Effector memory CD4-positive, alpha-beta T cell (primary cell): Measurements from ENCODE around the gene GLIS2.
A peak's percentile ranks its signal among the peaks of the same experiment; 100 is the strongest.

Source experiments
- DNase-seq, 3 donors: peaks; one replicate each; pipeline ENCODE4 v3.0.0-alpha.2; 2020
- H3K27ac ChIP-seq: 2 replicates; pipeline ENCODE4 v1.7.0; 2013; ENCODE audit warnings: mild to moderate bottlenecking, low read length, moderate library complexity; ENCODE audit not compliant: insufficient read depth, poor library complexity, severe bottlenecking
- H3K27me3 ChIP-seq: replicated peaks from 2 replicates; pipeline ENCODE4 v1.7.0; 2013; ENCODE audit warnings: mild to moderate bottlenecking, low read length; ENCODE audit not compliant: insufficient read depth, control insufficient read depth, poor library complexity, severe bottlenecking
- H3K36me3 ChIP-seq: 2 replicates; pipeline ENCODE4 v1.7.0; 2013; ENCODE audit warnings: mild to moderate bottlenecking, low read length, moderate library complexity; ENCODE audit not compliant: control insufficient read depth, insufficient read depth
- H3K4me1 ChIP-seq: 2 replicates; pipeline ENCODE4 v1.7.0; 2013; ENCODE audit warnings: low read length, mild to moderate bottlenecking; ENCODE audit not compliant: control insufficient read depth, insufficient read depth, poor library complexity, severe bottlenecking
- H3K4me3 ChIP-seq: 2 replicates; pipeline ENCODE4 v1.7.0; 2013; ENCODE audit warnings: low read length, low read depth, mild to moderate bottlenecking; ENCODE audit not compliant: insufficient read depth, poor library complexity, severe bottlenecking
- H3K9me3 ChIP-seq: 2 replicates; pipeline ENCODE4 v1.7.0; 2013; ENCODE audit warnings: mild to moderate bottlenecking, low read length, moderate library complexity; ENCODE audit not compliant: control insufficient read depth

GLIS2 gene

DNA sequence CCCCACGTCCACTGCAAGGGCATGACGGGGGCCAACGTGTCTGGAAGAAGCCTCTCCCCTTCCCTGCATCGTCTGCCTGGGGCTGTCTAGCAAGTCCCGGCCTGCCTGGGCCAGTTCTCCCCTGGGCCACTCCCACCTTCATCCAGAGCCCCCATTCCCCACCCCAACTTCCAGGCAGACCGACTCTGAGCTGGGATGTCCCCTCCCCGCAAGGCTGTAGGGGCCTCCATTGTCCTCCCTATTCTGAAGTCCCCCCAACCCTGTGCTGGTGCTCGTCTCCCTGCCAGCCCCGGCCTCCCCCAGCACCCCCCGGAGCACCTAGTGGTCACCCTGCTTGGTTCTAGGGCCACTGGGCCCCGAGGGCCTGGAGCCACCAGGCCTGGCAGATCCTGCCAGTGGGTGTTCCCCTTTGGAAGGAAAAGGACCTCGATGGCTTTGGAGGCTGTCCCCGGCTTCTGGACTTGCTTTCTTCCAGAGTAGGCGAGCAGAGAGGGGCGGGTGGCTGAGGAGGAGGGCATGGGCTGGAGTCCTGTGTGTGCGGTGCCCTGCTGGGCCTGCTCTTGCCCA, 4.8 kb downstream of the GLIS2 start:
- peaks cover 17% of the 10 kb centered on the region for H3K4me1 ChIP-seq
- no peak for DNase-seq
- peaks cover 8% of the 10 kb centered on the region for H3K27me3 ChIP-seq
- H3K36me3 ChIP-seq: no peaks in the 10 kb centered on the region
- H3K4me3 ChIP-seq: no peak overlapping the region
- no peak overlapping the region for H3K27ac ChIP-seq
- no peaks in the 10 kb centered on the region for H3K9me3 ChIP-seq

DNA sequence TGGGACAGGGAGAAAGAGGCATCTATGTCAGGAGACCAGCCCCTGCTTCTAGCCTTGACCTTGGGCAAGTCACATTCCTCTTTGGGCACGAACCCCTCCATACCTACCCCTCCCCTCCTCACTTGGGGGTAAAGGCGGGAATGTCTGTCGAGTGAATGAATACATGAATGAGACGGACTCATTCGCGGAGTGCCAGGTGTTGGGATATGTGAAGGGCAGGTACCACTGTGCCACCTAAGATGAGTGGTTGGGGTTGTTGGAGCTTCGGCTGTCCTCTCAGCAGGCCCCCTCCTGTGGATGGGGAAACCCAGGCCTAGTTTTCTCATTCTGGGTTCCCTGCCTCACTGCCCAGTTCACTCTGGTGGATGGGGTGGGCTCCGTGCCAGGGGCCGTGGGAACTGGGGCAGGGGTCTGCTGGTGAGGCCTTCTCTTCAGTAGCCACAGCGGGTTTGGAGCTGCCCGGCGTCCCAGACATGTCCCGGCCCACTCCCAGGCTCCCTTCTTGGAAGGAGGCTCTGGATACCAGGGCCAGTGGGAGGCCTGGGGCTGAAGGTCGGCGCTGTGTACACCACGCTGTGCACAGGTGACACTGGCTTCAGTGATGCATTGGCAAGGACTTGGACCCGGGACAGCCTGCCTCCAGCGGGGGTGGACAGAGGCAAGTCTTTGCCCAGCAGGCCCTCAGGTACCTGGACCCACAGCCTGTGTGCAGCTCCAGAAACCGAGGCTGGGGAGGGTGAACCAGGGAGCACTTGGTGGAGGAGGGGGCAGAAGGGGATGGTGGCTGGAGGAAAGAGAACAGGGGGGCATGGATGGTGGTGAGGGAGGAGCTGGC, 5.6 kb downstream of the GLIS2 start:
- no peak overlapping the region for H3K27ac ChIP-seq
- H3K27me3 ChIP-seq: peaks cover 6% of the 10 kb centered on the region
- H3K4me1 ChIP-seq: peaks cover 14% of the 10 kb centered on the region
- no peaks in the 10 kb centered on the region for H3K36me3 ChIP-seq
- H3K4me3 ChIP-seq: no peak overlapping the region
- DNase-seq: no peak
- no peaks in the 10 kb centered on the region for H3K9me3 ChIP-seq

DNA sequence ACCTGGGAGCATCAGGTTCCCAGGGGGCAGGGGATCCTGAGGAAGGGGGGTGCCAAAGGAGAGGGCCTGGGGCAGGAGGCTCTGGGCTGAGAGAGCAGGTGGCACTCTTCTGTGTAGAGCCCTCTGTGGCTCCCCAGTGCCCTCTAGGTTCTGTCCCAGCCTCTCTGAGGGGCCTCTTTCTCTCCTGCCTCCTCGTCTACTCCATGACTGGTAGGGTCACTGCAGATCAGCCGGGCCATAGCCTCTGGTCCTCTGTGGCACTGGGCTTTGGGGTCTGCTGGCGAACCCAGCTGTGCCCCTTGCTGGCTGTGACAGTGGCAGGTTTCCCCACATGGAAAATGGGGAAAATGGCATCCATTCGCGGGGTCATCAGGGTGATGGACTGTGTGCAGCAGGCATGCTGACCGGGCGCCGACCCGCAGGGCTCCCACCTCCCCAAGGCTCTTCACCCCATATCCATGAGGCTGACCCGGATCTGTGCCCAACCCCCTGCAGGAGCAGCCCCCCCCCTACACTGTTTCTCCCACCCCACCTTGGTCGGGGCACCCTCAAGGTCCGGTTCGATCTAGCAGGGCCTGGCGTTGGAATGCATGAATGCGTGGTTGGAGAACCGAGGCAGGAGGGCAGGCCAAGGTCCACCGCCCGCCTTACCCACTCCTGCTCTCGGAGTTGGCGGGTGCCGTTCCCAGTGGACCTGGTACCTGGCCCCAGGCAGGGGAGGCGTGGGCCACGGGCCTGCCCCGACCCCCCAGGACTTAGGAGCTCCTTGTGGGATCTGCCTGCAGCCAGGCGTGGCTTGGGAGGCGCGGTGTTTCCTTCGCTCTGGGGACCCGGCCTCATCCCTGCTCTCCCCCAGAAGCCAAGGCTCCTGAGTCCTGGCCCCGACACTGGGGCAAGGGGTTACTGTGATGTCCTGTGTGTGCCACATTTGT, 6.5 kb downstream of the GLIS2 start:
- no peaks in the 10 kb centered on the region for H3K36me3 ChIP-seq
- no peak for DNase-seq
- no peaks in the 10 kb centered on the region for H3K9me3 ChIP-seq
- no peaks in the 10 kb centered on the region for H3K27me3 ChIP-seq
- H3K4me3 ChIP-seq: no peak overlapping the region
- peaks cover 11% of the 10 kb centered on the region for H3K4me1 ChIP-seq
- no peak overlapping the region for H3K27ac ChIP-seq

DNA sequence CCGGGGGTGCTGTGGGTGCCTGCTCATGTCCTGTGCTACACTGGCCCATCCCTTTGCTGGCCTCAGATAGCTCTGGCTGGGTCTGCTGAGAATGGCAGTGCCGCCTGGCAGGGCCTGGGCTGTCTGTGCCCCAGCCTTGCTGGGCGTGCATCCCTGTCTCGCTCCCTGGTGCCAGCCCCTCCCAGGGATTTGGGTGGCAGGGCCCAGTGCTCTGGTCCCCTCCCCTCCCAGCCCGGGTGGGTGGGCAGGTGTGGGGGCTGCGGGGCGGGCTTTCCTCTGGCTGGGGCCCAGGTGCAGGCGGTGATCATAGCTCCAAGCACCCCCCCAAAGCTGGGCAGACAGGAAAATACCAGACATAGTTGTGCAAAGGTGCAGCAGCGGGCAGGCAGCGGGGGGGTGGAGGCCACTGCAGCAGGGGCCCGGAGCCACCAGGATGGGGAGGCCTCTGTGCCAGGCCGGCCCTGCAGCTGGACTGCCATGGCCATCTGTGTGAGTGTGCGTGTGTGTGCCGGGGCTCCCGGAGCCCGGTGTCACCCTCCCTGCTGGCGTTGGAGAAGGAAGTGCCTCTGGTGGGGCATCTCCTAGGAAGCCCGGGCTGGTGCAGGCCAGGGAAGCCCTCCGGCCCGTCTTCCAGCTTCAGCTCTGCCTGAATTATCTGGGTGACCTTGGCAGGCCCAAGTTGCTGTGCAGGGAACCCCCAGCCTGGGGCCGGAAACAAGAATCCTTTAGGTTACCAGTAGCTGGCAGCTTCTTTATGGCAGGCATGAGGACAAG, 7.4 kb downstream of the GLIS2 start:
- no peak overlapping the region for H3K4me3 ChIP-seq
- no peaks in the 10 kb centered on the region for H3K27me3 ChIP-seq
- DNase-seq: no peak
- H3K36me3 ChIP-seq: no peaks in the 10 kb centered on the region
- H3K4me1 ChIP-seq: peaks cover 18% of the 10 kb centered on the region
- no peaks in the 10 kb centered on the region for H3K9me3 ChIP-seq
- no peak overlapping the region for H3K27ac ChIP-seq

DNA sequence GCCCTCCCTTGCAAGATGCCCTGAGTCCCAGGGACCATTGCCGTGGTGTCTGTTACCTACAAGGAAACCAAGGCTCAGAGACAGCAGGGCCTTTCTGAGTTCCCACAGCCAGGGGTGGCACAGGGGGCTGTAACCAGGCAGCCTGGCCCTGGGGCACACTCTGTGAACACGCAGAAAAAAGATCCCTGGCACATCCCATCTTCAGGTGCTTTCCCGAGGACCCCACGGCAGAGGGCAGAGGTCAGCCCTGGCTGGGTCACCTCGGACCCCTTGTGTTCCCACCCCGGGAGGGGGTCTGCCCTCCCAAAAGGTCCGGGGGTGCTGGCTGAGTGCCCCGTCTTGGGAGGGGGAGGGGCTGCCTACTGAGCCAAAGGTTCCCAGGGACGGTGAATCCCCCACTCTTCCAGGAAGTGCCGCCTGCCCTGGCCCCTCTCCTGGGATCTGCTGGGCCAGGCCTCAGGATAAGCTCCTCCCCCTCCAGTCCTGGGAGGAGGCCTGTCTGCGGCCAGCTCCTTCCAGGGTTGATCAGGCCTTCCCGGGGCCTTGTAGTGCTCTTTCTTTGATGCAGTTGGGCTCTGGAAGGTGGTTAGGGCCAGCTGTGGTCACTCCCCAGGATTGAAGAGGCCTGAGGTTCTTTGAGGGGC, 8.1 kb downstream of the GLIS2 start:
- peaks cover 19% of the 10 kb centered on the region for H3K4me1 ChIP-seq
- no peak for DNase-seq
- H3K9me3 ChIP-seq: no peaks in the 10 kb centered on the region
- no peaks in the 10 kb centered on the region for H3K27me3 ChIP-seq
- H3K4me3 ChIP-seq: no peak overlapping the region
- H3K27ac ChIP-seq: no peak overlapping the region
- H3K36me3 ChIP-seq: no peaks in the 10 kb centered on the region

DNA sequence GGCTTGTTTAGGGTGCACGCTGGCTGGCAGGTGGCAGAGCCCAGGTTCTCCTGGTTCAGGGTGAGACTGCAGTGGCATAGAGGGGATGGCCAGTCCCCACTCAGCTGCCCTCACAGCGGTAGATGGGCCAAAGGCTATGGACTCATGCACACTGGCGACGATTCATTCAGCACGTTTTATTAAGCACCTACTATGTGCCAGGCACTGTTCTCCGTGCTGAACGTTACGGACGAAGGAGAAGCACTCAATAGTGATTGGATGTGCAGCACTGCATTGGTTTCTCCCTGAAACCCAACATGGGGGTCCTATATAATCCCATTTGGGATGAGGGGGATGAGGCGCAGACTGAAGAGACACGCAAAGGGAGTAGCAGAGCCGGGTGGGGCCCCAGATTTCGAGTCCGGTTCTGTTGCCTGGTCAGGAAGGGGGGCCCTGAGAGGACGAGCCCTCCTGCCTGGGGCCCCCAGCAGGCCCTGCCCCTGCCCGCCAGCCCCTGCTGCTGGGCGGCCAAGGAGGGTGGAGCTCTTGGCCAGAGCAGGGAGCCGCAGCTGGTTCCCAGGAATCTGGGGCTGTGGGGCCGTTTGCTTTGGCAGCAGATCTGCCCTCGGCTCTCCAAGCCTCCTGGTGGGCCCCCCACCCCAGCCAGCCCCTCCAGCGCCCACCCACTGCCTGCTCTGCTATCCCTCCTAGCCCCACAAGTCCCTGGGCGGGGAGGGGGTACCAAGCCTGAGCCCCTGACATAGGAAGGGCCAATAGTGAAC, 8.8 kb downstream of the GLIS2 start:
- no peak for DNase-seq
- H3K4me1 ChIP-seq: peaks cover 12% of the 10 kb centered on the region
- H3K27ac ChIP-seq: no peak overlapping the region
- H3K27me3 ChIP-seq: no peaks in the 10 kb centered on the region
- no peak overlapping the region for H3K4me3 ChIP-seq
- no peaks in the 10 kb centered on the region for H3K9me3 ChIP-seq
- H3K36me3 ChIP-seq: no peaks in the 10 kb centered on the region

DNA sequence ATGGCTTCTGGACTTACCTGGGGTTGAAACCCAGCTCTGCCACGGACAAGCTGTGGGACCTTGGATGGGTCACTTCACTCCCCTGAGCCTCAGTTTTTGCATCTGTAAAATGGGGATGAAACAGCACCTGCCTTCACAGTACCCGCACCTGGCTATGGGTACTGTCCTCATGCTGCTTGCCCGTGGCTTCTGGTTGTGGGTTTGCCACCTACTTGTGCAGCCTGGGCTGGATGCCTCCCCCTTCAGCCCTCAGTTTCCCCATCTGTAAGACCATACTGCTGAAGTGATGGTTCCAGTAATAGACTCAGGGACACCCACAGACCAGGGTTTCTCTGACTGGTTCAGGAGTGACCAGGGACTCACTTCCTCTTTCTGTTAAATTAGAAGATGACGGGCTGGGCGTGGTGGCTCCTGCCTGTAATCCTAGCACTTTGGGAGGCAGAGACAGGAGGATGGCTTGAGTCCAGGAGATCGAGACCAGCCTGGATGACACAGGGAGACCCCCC, 9.4 kb downstream of the GLIS2 start:
- no peak overlapping the region for H3K27ac ChIP-seq
- no peaks in the 10 kb centered on the region for H3K9me3 ChIP-seq
- DNase-seq: no peak
- H3K4me1 ChIP-seq: peaks cover 10% of the 10 kb centered on the region
- no peaks in the 10 kb centered on the region for H3K36me3 ChIP-seq
- no peak overlapping the region for H3K4me3 ChIP-seq
- H3K27me3 ChIP-seq: no peaks in the 10 kb centered on the region

DNA sequence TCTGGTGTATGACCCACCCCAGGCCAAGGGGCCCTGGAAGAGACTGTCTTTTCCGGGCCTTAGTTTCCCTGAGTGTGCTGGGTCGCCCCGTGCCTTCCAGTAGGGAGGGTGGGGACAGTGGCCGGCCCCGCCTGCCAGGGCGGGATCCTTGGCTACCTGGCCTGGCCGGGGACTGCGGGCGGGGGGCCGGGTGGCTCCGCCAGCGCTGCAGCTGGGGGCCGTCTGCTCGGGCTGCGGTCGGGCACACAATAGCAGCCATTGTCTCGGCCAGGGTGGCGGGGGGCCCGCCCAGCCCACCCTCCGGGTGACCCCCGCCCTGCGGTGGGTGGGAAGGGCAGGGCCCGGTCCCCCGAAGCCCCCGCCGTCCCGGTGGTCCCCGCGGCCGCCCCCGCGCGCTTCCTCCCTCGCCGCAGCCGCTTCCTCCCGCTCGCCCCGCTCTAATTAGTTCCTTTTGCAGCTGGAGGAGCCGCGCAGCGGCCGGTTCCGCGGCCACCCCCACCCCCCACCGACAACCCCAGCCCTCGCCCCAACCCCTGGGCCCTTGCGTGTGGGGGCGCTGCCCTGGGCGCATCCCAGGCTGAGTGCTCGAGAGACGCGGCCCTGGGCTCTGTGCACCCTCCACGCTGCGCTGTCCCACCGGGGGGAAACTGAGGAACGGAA, 11.6 kb downstream of the GLIS2 start:
- Histone ChIP-seq H3K27ac (no peak overlapping the region), H3K9me3 (no peaks in the 10 kb centered on the region), H3K4me1 (peaks cover 10% of the 10 kb centered on the region), H3K36me3 (no peaks in the 10 kb centered on the region), H3K27me3 (no peaks in the 10 kb centered on the region), H3K4me3 (peak overlapping the region; percentile 55)
- DNase-seq: no peak
